HG02678 (cell line): Measurements from ENCODE around the gene SH2D4B.

Experiments used
- ATAC-seq: cut with Tn5 transposase; IDR thresholded peaks from one replicate; pipeline ENCODE4 v1.9.1; 2021; ENCODE audit warnings: mild to moderate bottlenecking, moderate library complexity; ENCODE audit not compliant: unreplicated experiment

The SH2D4B gene

DNA sequence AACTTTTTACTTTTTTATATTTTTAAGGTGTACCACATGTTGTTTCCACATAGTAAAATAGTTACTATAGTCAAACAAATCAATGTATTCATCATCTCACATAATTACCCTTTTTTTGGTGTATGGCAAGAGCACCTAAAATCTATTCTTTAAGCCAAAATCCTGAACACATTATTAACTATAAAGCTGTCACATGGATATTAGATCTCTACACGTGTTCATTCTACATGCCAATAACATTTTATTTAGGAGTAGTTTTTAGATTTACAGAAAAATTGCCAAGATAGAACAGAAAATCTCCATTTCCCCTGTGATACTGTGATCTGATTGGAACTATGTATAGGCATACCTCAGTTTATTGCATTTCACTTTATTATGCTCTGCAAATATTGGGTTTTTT, 137.1 kb downstream of the SH2D4B start:
- no peak for ATAC-seq

DNA sequence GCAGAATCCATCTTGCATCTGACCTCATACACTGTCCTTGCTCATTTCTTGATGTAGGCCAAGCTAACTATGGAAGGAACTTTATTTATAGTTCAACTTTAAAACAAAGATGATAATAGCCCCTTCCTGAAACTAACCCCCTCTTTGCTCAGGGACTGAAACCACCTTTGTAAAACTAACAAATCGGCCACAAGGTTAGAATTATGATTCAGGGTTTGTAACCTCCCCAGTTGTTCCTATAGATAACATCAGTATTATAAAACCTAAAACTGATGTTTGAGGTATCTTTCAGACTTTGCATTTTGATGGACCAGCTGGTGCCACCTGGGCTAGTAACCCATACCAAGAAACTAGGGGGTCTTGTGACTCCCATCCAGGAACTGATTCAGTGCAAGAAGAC, 143.4 kb downstream of the SH2D4B start:
- no peak for ATAC-seq

DNA sequence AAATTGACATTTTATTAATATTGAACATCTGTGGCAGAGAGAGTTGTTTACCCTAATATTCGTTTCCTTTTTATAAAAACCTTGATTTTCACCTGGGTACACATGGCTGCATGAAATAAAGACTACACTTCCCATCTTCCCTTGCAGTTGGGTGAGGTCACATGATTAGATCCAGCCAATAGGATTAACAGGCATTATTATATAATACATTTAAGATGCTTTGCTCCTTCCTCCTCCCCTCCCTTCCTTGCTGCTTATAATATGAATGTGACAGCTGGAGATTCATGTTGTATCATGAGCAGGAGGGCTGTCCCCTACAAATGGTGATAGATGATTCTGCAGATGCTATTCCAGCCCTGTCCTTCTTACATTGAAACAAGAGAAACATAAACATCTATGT, 146.6 kb downstream of the SH2D4B start:
- peak; percentile 72 for ATAC-seq

DNA sequence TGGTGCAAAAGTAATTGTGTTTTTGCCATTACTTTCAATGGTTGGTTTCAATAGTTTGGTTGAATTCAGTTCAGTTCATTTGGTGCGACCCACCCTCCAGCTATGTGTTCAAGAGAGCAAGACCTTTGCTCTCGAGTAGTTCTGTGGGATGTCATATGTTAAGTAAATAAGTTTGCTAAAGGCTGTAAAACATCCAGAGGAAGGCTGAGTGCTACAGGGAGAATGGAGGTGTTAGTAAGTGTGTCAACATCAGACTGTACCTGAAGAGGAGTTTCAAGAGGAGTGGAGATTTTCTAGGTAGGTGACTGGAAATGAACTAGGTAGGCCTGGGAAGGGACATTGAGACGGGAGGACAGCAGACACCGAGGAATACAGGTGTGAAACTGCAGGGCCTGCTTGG, 147.7 kb downstream of the SH2D4B start:
- ATAC-seq, result no peak

DNA sequence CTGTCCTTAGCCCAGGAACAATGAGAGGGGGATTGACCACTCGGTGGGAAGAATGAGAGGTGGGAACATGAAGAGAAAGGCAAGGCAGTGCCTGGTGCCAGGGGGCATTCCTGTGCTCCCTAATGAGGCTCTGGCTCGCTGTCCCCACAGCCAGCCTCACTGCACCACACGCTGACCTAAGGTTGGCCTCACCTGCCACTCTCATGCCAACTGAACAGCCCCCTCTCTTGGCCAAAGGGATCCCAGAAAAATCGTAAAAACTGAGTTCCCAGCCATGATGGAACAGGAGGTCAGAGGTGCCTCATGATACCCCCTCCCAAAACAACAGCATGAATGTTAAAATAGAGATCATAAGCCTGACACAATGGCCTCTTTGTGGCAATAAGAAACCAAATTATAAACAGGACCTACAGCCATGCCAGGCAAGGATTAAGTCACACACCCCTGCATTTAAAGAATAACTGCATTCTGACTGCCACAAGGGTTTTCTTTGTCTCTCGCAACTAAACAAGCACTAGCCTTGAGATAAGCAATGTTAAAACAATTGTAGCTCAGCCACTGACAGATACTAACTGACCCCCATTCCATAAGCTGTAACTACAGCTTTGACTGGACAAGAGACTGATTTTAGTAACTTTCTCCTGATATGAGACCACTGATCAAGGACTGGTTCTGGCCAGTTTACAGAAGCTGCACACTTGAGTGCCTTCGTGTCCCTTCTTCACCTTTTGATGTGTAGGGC, 149.2 kb downstream of the SH2D4B start:
- no peak for ATAC-seq

DNA sequence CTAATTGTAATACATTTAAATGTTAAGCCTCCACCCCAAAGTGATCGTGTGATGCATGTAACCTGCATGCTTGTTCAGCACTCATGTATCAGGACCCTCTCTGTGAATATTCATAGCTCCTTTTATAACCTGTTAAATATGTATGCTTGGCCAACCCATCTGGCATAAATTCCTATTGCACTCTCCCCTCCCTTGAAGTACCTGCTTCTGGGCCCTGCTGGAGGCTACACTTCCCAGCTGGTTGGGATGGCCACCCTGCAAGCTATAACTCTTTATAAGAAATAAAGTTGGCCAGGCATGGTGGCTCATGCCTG, 149.7 kb downstream of the SH2D4B start:
- no peak for ATAC-seq

DNA sequence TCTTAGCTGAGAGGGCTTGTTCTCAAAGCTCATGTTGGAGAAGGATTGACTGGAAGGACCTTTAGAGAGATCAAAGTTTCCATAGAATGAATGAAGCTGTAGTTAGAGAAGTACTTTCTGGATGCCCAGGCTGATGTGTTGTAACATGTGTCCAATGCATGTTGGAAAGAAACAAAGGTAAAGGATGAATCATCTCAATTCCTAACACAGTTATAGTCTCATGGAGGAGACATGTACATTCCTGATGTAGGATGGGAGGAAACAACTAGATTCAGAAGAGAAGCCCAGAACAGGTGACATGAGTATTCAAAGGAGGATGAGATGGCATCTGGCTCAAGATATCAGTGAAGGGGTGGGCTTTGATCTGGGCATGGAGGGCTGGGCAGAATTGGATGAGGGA, 152.7 kb downstream of the SH2D4B start:
- no peak for ATAC-seq

DNA sequence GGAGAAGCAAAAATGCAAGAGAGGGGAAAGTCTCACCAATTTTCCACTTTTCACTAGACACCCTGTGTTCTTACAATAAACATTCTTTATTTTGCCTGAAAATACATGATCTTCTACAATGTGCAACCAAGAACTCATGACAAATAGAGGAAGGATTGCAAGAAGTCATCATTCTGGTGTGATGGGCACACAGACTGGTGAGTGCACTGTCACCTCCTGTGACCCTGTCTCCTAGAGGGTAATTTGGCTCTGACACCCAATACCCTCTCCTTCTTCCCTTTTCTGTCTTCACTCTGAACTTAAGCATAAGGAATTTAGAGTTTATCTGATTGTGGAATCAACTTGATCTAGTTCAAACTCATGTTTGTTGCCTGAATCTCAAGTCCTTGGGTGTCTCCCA, 153.7 kb downstream of the SH2D4B start:
- no peak for ATAC-seq

DNA sequence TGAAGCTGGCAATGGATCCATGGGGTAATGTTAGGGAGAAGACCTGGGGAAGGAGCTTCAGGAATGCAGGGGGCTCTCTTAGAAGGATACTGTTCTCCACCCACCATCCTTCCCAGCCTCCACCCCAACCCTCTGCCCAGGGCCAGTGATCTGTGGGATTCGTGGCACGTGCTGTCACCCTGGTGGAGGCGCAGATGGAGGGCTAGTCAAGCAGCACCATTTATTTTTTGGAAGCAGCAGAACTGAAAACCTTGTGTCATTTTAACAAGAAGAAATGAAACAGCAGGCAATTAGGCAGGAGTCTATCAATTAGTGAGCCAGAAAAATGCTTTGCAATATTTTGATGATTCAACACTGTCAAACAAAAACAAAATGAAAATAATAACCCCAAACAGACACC, 155.9 kb downstream of the SH2D4B start:
- no peak for ATAC-seq

DNA sequence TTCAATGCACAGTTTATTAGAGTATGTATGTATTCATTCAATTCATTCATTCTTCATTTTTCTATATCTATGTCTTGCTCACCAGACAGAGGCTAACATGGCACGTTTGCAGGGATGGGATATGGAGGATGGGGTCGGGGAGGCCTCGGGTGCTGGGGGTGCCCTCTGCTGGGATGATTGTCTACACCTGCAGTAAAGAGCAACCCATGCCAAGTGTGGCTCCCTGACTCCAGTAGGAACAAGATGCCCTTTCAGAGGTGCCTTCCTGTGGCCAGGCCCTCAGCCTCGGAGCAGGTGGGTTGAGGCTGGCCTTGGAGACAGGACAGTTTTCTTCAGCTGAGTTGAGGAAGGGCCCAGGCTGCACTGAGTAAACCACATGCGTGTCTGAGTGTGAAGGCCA, 157.2 kb downstream of the SH2D4B start:
- no peak for ATAC-seq
